Psoas muscle (tissue), 8 donors: Measurements from ENCODE around the gene MRPL20. TPM values are rescaled to one million over a fixed set of nuclear protein-coding genes. Genes with fewer than 3 reads are reported as not detected.
A peak's percentile ranks its signal among the peaks of the same experiment; 100 is the strongest.

Experiments used
- ATAC-seq, 4 donors: fragments of 200-7000 bp; cut with Tn5 transposase; one replicate each; pipeline ENCODE4 v1.9.1; 2020; ENCODE audit warnings: moderate library complexity in 3 of 4, mild to moderate bottlenecking in 2 of 4
- DNase-seq, 2 donors: peaks; one replicate each; pipeline ENCODE4 v3.0.0-alpha.2; 2020
- H3K27ac ChIP-seq: fragments of 200-600 bp; one replicate; pipeline ENCODE4 v1.8.0; 2022
- H3K27me3 ChIP-seq, 3 donors: fragments of 200-600 bp in 1 of 3; one replicate each; pipeline versions ENCODE4 v1.6.1 to v1.8.0; 2013 to 2022; ENCODE audit warnings: low read length in 2 of 3, mild to moderate bottlenecking in 2 of 3, moderate library complexity in 1 of 3; ENCODE audit not compliant: insufficient read depth in 3 of 3
- H3K36me3 ChIP-seq, 2 donors: fragments of 200-600 bp in 1 of 2; one replicate each; pipeline versions ENCODE4 v1.6.1 to v1.8.0; 2013 to 2022; ENCODE audit warnings: low read depth in 1 of 2, mild to moderate bottlenecking in 1 of 2, moderate library complexity in 1 of 2; ENCODE audit not compliant: insufficient read depth in 1 of 2
- H3K4me1 ChIP-seq: fragments of 200-600 bp; one replicate; pipeline ENCODE4 v1.8.0; 2022
- H3K4me3 ChIP-seq: fragments of 200-600 bp; one replicate; pipeline ENCODE4 v1.8.0; 2022; ENCODE audit warnings: mild to moderate bottlenecking
- H3K9me3 ChIP-seq: fragments of 200-600 bp; one replicate; pipeline ENCODE4 v1.8.0; 2022
- CTCF ChIP-seq: fragments of 200-600 bp; IDR thresholded peaks from one replicate; pipeline ENCODE4 v1.8.0; 2022; ENCODE audit warnings: antibody characterized with exemption
- WGBS, 3 donors: extraction: QIAGEN DNeasy Blood & Tissue Kit; methylation state at CpG; one replicate each; pipeline versions ENCODE4 v1.1.6 to v1.1.7; 2013; 5-methylcytosine and 5-hydroxymethylcytosine counted together
- intact Hi-C, 2 donors: fragments of 100-400 bp; cut with DNase I; formaldehyde crosslinking; loops; one replicate each; pipeline versions ENCODE4 v1.11.0 to v1.14.2; 2022
- polyA plus RNA-seq, 3 donors: library from polyadenylated mRNA; stranded (reverse); fragments of 200-250 nt; gene quantifications; one replicate each; pipeline ENCODE4 v1.2.3, GENCODE V29; 2013
- total RNA-seq, 4 donors: library from RNA; stranded (reverse); fragmentation: NEBNext Ultra II Directional in 2 of 4; extraction: Animal tissue kit (Norgen Biotek cat#: 25700) in 2 of 4; gene quantifications; one replicate each; pipeline versions ENCODE4 v1.2.1 to v1.2.4, GENCODE V29; 2021 to 2023
- donor health status: healthy with polysubstance abuse.
- donor health status: DM: no; HTN: no; CAD: no; lungs with moderate emphysema.
- donor health status: Bipolar disorder and iron deficiency.
- donor health status: healthy.
- donor health status: DM: yes; HTN: yes; CAD: no.
- donor health status: DM: no; HTN: no; CAD: no.
- donor health status: DM: no; HTN: no; CAD: no.
- donor health status: DM: yes; HTN: yes; CAD: no.

The MRPL20 gene
- total and polyA plus RNA-seq, 7 donors = 114 to 308 (median 159) TPM

GRCh38 chr1:1433804-1434130, 26.7 kb upstream of the MRPL20 start:
- Histone ChIP-seq H3K4me3 (peak overlapping the region; percentile 38), H3K27ac (peak overlapping the region; percentile 75), H3K27me3 (peaks cover 0 to 8% (median 0%) of the 10 kb centered on the region in 3 donors), H3K9me3 (no peaks in the 10 kb centered on the region), H3K4me1 (peaks cover 25% of the 10 kb centered on the region), H3K36me3 (no peaks in the 10 kb centered on the region)
- intact Hi-C loops = no loop called here
- no peak for ATAC-seq
- DNase-seq = no peak
- 35 to 56% (median 46%) methylated on average over 10 to 12 of the region's 12 CpGs for WGBS, 3 donors
- no peak for TF ChIP-seq CTCF

GRCh38 chr1:1432951-1433803, 26.1 kb upstream of the MRPL20 start:
- peak; percentile 8 to 29 (median 18) for ATAC-seq

GRCh38 chr1:1432274-1432950, 25.3 kb upstream of the MRPL20 start:
- peaks cover 0 to 14% (median 2%) of the 10 kb centered on the region in 3 donors for H3K27me3 ChIP-seq
- no peaks in the 10 kb centered on the region for H3K9me3 ChIP-seq
- H3K36me3 ChIP-seq = no peaks in the 10 kb centered on the region
- no peak for TF ChIP-seq CTCF
- intact Hi-C loops = no loop called here
- 57 to 66% (median 64%) methylated on average over 25 to 28 of the region's 28 CpGs for WGBS, 3 donors
- DNase-seq (no peak), ATAC-seq (no peak)
- peak overlapping the region; percentile 66 for H3K27ac ChIP-seq
- peak overlapping the region; percentile 22 for H3K4me3 ChIP-seq
- peaks cover 25% of the 10 kb centered on the region for H3K4me1 ChIP-seq

More at GRCh38 chr1:1432951-1433803, 26.1 kb upstream of the MRPL20 start:
- H3K4me1 ChIP-seq = peaks cover 25% of the 10 kb centered on the region
- no peaks in the 10 kb centered on the region for H3K9me3 ChIP-seq
- H3K27ac ChIP-seq = peak overlapping the region; percentile 75
- 50 to 66% (median 50%) methylated on average over 31 to 34 of the region's 34 CpGs for WGBS, 3 donors
- H3K36me3 ChIP-seq = no peaks in the 10 kb centered on the region
- H3K4me3 ChIP-seq = peak overlapping the region; percentile 38
- peaks cover 0 to 13% (median 0%) of the 10 kb centered on the region in 3 donors for H3K27me3 ChIP-seq
- TF ChIP-seq CTCF = no peak
- intact Hi-C loops = no loop called here
- DNase-seq = peak; percentile 50 to 76

- peak overlapping the region; percentile 66 for H3K27ac ChIP-seq
- peak overlapping the region; percentile 32 for H3K4me3 ChIP-seq
- no peaks in the 10 kb centered on the region for H3K36me3 ChIP-seq
- TF ChIP-seq CTCF = no peak
- 41 to 51% (median 47%) methylated on average over 5 of the region's 5 CpGs for WGBS, 3 donors
- peaks cover 0 to 10% (median 2%) of the 10 kb centered on the region in 3 donors for H3K27me3 ChIP-seq
- DNase-seq (peak; percentile 76 to 90), ATAC-seq (peak in 3 of 4 donors; percentile 20 to 26 (median 26))
- H3K4me1 ChIP-seq = peaks cover 22% of the 10 kb centered on the region
- no peaks in the 10 kb centered on the region for H3K9me3 ChIP-seq
- intact Hi-C loops = no loop called here
These were observed 24.8 kb upstream of the MRPL20 start for GRCh38 chr1:1431845-1432273.
